HG03039 (cell line): ENCODE data around the gene KIF25.

ENCODE experiments used
- ATAC-seq: cut with Tn5 transposase; IDR thresholded peaks from one replicate; pipeline ENCODE4 v1.9.1; 2021; ENCODE audit warnings: mild to moderate bottlenecking, moderate library complexity; ENCODE audit not compliant: unreplicated experiment

Gene KIF25

DNA sequence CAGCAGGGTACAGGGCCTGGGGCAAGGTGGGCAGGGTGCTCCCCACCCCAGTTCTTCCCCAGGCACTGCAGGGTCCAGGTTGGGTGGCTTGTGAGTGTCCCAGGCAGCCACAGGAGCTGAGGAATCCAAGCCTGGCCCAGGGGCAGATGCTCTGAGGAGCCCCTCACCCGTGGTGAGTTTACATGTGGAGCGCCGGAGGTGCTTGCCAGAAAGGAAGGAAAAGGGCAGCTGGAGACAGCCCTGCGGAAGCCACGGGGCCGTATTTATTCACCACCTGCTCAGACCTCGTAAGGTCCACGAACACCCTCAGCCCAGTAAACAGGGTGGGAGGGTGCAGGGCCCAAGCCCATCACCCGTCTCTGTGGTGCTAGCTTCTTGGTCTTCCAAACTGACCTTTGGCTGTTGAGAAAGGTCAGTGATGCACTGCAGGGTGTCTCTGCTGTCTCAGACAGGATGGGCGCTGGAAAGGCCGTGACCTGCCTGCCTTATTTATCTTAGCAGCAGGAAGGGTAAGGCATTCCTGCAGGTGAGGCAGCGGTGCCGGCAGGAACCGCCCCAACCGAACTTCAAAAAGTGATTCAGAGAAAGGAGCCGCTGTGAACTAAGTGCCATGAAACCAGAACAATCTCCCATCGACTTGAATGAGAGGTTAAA is 85.5 kb downstream of the KIF25 start:
- no peak for ATAC-seq

DNA sequence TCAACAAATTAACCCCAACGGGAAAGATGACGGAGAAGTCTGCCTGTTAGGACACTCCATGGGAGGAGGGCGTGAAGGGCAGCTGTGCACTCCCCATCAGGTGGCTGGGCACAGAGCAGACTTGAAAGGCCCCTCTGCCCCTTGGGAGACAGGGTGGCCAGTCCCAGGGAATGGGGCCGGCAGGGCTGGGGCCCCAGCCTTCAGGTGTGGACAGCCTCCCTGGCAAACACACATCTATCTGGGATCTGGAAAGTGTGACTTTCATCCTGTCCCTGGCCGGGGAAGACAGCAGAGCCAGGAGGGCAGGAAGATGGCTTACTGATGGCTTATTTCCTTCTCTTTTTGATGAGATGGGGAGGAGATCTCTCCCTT is 86.0 kb downstream of the KIF25 start:
- ATAC-seq = no peak

DNA sequence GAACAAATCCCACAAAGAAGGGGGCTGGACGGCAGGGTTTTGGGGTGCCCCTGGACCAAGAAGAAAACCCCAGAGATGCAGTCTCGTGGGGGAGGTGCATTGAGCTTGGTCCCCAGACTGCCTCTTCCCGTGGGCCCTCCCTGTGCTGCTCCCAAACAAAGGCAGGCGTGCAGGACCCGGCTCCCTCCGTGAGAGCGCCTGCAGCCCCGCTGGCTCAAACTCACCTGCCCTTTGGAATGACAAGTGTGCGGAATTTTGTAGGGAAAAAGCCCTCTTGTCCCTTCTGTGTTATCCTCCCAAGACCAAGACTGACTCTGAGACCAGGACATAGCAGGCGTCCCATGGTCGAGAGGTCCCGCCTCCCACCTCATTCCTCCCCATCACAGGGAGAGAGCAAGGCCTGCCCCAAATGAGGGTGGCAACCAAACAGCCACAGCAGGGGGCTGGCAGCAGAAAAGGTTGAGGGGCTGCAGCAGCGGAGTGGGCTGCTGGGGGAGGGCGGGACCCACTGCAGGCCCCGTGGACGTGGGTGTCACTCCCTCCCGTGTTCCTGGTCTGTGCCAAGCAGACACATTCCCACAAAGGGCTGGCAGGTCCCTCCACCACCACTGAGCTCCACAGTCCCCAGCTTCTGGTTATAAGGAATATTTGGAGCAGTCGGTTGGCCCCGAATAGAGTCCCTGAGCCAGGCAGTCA is 87.1 kb downstream of the KIF25 start:
- ATAC-seq = no peak

DNA sequence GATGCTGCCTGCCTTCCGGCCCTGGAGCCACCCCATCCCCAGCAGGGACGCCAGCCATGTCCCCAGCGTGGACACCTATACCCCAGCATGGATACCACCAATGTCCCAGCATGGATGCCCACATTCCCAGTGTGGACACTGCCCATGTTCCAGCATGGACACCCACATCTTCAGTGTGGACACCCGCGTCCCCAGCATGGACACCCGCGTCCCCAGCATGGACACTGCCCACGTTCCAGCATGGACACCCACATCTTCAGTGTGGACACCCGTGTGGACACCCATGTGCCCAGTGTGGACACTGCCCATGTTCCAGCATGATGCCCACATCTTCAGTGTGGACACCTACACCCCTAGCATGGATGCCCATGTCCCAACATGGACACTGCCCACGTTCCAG is 88.6 kb downstream of the KIF25 start:
- ATAC-seq = no peak

DNA sequence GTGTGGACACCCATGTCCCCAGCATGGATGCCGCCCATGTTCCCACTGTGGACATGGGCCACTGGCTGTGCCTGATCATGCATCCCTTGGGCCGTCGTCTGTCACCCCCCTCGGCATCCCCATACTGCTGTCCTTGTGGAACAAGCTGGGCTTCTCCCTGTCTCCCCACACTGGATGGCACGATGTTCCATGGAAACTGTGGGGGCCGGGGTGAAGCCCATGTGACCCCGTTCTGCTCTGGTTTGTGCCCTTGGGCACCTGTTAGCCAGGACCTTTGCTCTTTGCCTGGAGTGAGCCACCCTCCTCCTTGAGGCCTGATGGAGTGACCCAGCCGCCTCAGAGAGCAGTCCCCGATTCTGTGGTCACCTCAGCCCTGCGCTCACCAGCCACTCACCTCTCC is 89.1 kb downstream of the KIF25 start:
- ATAC-seq = no peak

DNA sequence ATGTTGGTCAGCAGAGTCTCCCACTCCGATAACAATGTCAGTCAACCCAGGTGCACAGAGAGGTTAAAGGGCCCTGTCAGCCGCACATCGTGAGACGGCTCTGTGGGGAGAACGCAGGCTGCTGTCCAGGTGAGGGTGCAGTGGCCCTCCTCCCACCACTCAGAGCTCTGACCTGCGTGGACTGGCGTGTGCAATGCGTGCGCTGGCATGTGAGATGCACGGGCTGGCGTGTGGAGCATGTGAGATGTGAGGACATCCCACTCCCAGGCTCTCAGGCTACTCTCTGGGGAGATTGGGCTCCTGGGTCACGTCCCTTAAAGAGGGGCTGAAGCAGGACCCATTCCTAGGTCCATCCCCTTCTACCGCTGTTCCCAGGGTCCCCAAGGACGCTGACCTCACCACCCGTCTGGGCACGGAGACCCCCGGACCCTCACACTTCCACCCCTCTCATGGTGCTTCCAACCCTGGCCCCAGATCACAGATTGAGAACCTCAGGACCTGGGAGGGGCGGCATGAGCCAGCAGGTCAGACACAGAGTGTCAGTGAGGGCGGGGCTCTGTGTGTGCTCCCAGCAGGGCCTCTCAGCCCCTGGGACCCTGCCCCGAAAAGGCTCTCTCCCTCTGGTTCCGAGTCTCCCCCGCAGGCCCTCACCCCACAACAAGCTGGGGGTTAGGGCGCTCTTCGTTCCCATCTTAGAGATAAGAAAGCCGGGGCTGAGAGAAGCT is 90.1 kb downstream of the KIF25 start:
- ATAC-seq = no peak

DNA sequence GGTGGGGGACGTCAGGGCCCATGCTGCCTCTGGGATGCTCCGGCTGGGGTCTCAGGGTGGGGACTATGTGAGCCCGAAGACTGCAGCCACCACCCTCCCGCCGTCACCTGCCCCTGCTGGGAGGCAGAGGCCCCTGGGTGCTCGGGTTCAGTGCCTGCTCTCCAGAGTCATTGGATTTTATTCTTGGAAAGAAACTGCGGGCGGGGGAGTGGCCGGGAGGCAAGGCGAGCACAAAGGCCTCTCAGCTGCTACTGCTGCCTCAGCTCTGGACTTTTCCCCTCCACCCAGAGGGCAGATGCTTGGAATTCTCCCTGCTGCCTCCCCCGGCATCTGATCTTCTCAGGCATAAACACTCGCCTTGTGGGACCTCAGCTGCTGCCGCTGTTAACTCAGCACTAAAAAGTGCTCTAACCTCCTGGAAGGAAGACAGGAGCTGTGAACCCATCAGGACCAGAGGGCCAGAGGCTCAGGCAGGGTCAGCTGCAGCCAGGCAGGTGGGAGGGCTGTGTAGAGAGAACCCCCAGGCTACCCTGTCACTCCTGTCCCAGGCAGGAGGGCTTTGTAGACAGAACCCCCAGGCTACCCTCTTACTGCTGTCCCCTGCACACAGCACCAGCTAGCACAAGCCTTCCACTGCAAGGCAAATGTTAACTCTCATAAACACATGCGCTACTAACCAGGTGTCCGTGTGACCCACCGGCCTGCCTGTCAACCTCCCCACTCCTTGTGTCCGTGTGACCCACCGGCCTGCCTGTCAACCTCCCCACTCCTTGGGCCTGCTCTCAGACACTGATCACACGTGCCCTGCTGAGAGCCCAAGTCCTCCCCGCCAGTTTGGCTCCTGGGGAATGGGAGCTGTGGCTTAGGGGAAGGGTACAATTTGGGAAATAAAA is 90.9 kb downstream of the KIF25 start:
- no peak for ATAC-seq

DNA sequence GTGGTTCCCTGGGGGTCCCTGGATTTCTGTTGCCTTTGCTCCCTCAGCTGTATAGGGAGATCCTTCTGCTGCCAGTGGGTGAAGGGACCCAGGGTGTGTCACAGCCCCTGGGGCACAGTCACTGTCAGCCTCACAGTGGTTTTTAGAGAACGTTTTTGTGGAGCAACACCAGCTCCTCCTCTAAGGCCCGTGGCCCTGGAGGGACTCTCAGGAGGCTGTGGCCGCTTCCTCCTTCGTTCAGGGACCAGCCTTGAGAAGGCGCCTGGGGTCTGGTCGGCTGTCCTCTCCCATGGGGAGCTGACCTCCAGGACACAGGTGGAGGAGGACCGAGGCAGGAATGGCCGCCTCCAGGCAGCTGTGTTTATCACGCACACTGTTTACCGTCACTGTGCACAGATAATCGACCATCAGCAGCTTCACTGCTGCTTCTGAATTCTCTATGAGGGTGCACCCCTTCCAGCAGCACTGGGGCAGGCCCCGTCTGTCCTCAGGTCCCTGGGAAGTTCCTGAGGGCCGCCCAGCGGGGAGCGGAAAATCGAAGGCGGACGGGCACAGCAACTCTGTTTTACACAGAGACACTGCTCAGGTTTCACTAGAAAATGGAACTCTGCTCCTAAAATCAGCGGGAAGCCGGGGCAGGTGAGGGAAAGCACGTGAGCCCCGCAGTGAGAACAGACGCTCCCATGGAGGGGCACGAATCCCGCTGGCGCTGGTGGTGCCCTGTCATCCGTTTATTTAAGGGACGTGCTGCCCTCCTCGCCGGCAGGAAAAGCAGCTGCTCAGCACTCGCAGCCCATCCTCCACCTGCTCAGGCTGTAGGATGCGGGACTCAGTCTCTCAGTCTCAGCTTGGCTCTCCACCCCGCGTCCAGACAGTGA is 92.0 kb downstream of the KIF25 start:
- ATAC-seq = no peak

DNA sequence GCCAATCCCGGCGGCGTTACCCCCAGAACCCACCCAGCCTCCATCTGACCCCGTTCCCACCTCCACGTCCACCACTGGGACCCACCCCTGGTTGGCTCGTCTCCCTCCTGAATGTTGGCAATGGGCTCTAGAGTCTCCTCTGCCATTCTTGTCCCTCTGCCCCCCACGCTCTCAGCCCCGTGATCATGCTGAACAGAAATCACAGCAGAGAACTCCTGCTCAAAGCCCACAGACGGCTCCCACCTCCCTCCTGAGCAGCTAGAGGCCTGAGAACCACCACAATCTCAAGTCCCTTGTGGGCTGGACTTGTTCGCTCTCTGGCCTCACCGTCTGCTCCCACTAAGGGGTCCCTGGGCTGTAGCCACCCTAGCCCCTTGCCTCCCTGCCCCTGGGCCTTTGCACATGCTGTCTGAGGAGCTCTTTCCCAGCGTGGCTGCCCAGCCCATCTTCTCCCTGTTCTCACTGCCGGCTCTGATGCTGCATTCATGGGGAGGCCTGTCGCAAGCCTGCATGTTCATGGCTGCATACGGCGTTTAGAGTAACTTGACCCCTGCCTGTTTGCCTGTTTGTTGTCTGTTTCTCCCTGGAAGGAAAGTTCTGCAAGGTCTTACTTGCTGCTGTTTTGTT is 92.7 kb downstream of the KIF25 start:
- ATAC-seq = no peak

DNA sequence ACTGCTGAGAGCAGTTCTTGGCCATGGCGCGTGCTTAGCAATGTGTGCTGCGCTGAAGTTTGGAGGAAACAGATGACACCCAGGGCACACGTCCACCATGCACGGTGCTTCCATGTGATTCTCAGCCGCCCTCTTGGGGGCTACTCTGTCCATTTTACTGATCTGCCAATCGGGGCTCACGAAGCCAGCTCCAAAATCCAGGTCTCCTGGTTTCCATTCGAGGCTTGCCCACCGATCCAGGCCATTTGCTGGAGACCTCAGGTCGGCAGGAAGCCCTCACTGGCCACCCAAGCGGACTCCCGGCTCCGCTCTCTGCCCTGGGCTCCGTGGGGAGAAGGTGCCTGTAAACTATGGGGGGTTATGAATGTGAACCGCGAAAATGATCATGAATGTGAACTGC is 93.2 kb downstream of the KIF25 start:
- no peak for ATAC-seq

DNA sequence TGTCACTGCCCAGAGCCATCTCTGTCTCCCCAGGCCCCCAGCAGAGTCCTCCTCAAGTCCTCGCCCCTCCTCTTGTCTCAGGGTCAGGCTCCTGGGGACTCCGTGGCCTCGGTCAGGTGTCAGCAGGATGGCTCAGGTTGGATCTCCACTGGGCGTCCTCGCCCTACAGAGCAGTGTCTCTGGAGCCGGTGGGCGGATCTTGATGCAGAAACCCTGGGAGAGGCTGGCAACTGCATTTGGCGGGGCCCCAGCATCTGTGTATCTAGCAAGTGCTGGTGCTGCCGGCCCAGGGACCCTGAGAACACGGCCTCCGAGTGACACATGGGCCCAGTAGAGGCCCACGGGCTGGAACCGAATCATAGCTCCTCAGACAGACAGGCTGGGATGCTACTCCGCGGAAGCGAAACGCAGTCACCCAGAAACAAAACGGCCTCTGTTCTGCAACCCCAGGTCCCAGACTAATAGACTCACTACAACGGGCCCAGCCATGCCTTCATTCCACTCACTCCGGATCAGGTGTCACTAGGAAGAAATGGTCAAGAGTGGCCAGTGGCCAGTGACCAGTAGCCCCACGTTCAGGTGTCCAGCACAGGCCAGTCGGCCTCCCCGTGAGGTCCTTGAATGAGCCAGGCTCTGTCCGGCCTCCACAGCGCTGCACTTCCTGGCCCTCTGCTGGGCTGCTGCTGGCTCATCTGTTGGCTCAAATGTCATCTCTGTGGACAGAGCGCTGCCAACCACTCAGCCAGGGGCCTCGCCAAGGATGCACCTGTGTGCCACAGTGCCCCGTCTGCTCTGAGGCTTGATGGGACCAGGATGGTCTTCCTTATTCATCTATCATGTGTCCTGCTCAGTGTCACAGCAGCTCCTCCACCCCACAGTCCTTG is 94.2 kb downstream of the KIF25 start:
- ATAC-seq = no peak

DNA sequence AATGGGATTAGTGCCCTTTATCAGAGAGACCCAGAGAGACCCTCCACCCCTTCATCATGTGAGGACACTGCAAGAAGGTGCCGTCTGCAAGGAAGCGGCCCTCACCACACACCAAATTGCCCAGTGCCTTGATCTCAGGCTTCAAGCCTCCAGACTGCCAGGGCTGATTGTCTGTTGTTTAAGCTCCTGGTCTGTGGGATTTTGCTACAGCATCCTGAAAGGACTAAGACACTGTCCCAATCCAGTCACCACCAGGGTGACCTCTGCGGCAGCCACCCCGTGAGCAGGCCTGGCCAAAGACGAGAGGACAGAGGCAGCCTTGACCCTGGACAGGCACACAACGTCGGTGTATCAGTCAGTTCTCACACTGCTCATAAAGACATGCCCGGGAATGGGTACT is 95.1 kb downstream of the KIF25 start:
- no peak for ATAC-seq

DNA sequence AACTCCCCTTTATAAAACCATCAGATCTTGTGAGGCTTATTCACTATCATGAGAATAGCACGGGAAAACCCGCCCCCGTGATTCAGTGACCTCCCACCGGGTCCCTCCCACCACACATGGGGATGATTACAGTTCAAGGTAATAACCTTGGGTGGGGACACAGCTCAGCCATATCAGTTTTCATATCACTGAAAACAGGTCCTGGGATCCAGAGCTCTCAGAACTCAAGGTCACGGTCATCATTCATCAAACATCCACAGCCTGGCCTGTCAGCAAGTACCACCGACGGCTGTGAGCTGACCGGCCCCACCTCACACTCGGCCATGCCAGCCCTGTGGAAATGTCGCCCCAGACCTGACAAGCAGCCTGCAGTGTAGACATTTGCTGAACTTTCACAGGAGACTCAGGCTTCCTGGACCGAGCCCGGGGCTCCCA is 95.6 kb downstream of the KIF25 start:
- no peak for ATAC-seq

DNA sequence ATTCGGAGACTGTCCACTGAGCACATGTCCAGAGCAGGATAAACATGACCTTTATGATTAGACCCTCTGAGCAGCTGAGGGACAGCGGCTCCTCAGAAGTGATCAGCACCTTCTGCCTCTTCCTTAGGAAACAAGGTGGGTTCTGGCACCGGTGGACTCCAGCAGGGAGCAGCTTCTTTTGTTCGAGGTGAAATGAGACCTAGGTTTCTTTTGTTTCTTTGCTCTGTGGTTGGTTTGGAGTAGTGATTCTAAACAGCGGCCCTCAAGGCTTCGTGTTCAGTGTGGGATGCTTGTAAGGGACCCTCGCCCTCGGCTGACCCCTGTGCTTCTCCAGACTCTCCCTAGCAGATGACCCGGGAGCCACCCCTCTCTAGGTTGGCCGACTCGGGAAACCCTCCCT is 96.2 kb downstream of the KIF25 start:
- no peak for ATAC-seq
